HepG2 (cell line): ENCODE results near the gene VPS26A.

Source experiments
- DDIT3 ChIP-seq: sonication (generic); formaldehyde crosslinking; IDR thresholded peaks from 2 replicates; pipeline ENCODE4 v1.4.0; 2020; ENCODE audit warnings: mild to moderate bottlenecking, missing genetic modification reagents
- EHMT2 ChIP-seq: fragments of 200-600 bp; sonication (generic); IDR thresholded peaks from 2 replicates; pipeline ENCODE4 v1.7.0; 2017; ENCODE audit warnings: antibody characterized with exemption, low read depth, low read length, borderline replicate concordance
- EZH2 ChIP-seq: conservative IDR thresholded peaks from 2 replicates; pipeline ENCODE4 v1.6.1; 2012; ENCODE audit warnings: mild to moderate bottlenecking, low read depth, low read length, moderate library complexity
- MLXIP ChIP-seq: sonication (generic); formaldehyde crosslinking; IDR thresholded peaks from 2 replicates; pipeline ENCODE4 v1.9.0; 2021; ENCODE audit warnings: missing genetic modification reagents, borderline replicate concordance
- POLR2A ChIP-seq, 2 experiments: IDR thresholded peaks; 2 replicates each; pipeline ENCODE4 v1.6.1; 2011; ENCODE audit warnings: low read depth in 2 of 2, low read length in 2 of 2, mild to moderate bottlenecking in 1 of 2, moderate library complexity in 1 of 2; ENCODE audit not compliant: insufficient read depth in 1 of 2
- SIN3B ChIP-seq: fragments of 150-350 bp; IDR thresholded peaks from 2 replicates; pipeline ENCODE4 v1.6.1; 2014; ENCODE audit warnings: low read length
- TEAD3 ChIP-seq: optimal IDR thresholded peaks from 2 replicates; pipeline ENCODE3; 2016; ENCODE audit warnings: borderline replicate concordance

- TF ChIP-seq POLR2A (IDR thresholded peaks at IDR 0.05; ENCODE audit: insufficient read depth in 1 of 2, low read depth in 2 of 2, low read length in 2 of 2) (no peak), MLXIP (CRISPR knock-in tag) (no peak), EHMT2 (no peak), EZH2 (no peak), DDIT3 (CRISPR knock-in tag) (no peak), SIN3B (no peak), TEAD3 (CRISPR knock-in tag) (no peak)
Observed at GRCh38 chr10:69215405-69216171, 91.6 kb downstream of the VPS26A start.
